Uterus (tissue), 2 donors: ENCODE measurements around the gene GPR85.

Experiments
- POLR2A ChIP-seq, 2 donors: fragments of 450-650 bp; IDR thresholded peaks; one replicate each; pipeline ENCODE4 v1.6.1; 2016; ENCODE audit warnings: antibody characterized with exemption in 2 of 2, mild to moderate bottlenecking in 1 of 2, moderate library complexity in 1 of 2
- TF ChIP-seq, protein P1 (sequence below), 4 experiments: fragments of 200-600 bp in 2 of 4; fragments of 450-650 bp in 2 of 4; sonication (generic) in 2 of 4; IDR thresholded peaks; one replicate each; pipeline ENCODE4 v1.5.1; 2016 to 2019; ENCODE audit warnings: antibody characterized with exemption in 4 of 4, mild to moderate bottlenecking in 2 of 4, moderate library complexity in 1 of 4

DNA sequence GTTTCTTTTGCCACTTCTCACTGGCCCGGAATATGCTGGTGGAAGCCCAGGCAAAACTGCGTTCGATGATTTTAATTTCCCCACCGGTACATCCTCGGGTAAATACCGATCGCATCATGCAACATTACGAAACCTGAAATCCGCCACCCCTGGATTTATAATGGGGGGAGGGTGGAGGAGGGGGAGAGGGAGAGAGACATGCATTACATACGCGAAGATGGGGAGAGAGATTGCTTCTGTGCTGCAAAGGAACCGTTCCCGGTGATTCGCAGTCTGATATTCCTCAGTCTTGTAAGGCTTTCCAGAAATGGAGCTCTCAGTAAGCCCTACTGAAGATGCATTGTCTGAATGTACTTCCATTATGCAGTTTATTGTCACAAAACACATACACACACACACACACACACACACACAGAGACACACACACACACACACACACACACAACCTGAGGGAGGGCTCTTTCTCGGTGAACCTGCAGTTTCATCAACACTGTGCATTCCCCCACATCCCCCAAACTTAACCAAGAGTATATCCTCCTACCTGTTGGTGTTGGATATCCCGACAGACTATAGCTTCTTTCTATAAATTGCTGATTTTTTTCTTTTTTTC is 741 bp downstream of the GPR85 start:
- TF ChIP-seq, protein P1, sequence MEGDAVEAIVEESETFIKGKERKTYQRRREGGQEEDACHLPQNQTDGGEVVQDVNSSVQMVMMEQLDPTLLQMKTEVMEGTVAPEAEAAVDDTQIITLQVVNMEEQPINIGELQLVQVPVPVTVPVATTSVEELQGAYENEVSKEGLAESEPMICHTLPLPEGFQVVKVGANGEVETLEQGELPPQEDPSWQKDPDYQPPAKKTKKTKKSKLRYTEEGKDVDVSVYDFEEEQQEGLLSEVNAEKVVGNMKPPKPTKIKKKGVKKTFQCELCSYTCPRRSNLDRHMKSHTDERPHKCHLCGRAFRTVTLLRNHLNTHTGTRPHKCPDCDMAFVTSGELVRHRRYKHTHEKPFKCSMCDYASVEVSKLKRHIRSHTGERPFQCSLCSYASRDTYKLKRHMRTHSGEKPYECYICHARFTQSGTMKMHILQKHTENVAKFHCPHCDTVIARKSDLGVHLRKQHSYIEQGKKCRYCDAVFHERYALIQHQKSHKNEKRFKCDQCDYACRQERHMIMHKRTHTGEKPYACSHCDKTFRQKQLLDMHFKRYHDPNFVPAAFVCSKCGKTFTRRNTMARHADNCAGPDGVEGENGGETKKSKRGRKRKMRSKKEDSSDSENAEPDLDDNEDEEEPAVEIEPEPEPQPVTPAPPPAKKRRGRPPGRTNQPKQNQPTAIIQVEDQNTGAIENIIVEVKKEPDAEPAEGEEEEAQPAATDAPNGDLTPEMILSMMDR (IDR thresholded peaks at IDR 0.05): no peak
- no peak for TF ChIP-seq POLR2A (IDR thresholded peaks at IDR 0.05)
